GM18511 (cell line): ENCODE results near the gene ANGPTL2.

ENCODE experiments used
- ATAC-seq: cut with Tn5 transposase; IDR thresholded peaks from one replicate; pipeline ENCODE4 v1.9.1; 2021; ENCODE audit warnings: mild to moderate bottlenecking, moderate library complexity; ENCODE audit not compliant: unreplicated experiment

ANGPTL2 gene

GRCh38 chr9:127079446-127080140 is 42.8 kb downstream of the ANGPTL2 start:
- ATAC-seq = no peak

DNA sequence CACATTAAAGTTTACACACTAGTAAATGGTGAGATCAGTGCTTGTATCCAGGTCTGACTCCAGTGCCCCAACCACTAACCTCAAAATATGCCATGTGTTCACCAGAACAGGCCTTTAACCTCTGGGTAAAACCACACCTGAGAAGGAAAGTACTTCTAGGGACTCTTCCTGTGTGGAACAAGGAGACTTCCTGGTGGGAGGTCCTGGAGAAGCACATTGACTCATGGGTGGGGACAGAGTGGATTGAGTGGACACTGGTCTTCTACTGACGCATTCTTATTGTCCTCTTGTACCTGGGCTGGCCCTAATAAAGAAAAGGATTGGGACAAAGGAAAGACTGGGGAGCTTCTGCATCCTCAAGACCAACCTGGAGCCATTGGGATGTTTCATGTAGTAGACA is 43.4 kb downstream of the ANGPTL2 start:
- ATAC-seq = no peak

GRCh38 chr9:127078336-127078735 is 44.1 kb downstream of the ANGPTL2 start:
- no peak for ATAC-seq

DNA sequence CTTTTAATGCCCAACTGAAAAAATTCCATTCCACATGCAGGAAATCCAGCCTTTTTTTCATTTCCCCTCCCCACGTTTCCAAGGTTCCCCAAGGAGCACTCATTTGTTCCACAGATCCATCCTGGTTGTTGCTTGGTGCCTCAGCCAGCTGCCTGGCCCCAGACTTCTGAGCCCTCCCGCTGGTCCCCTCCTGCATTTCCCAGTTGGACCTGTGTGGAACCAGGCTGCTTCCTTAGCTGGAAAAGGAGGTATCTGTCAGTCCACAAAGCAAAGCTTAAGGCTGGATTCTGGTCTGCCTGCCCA is 44.8 kb downstream of the ANGPTL2 start:
- ATAC-seq = no peak

GRCh38 chr9:127076860-127077643 is 45.4 kb downstream of the ANGPTL2 start:
- no peak for ATAC-seq

- ATAC-seq = no peak
These were observed 46.6 kb downstream of the ANGPTL2 start for GRCh38 chr9:127075624-127076372.

- ATAC-seq = no peak
These were observed 47.6 kb downstream of the ANGPTL2 start for GRCh38 chr9:127074561-127075548.

DNA sequence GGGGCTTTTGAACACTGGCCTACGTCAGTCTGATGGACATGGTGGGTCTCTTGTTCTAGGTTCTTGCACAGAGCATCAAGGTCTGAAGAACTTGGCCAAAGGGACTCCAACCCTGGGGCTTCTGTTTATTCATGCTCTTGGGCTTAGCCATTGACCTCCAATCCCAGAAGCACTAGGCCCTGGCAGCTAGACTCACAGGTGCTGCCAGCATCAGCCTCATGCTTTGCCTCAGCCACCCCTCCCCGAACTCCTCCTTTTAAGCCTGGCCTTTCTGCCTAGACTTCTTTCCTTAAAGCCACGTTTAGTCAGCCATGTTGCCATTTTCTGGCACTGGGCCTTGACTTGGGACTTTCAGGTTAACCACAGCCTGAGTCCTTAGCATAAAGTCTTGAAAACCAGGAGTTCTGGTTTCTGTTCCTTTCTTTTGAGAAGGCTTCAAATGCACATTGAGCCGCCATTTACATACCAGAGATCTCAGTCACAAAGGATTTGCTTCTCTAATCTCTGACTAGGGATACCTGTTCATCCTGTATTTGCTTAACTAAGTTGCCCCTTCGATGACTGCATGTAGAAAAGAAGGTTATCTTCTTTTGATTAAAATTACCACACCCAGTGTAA is 54.7 kb downstream of the ANGPTL2 start:
- no peak for ATAC-seq

DNA sequence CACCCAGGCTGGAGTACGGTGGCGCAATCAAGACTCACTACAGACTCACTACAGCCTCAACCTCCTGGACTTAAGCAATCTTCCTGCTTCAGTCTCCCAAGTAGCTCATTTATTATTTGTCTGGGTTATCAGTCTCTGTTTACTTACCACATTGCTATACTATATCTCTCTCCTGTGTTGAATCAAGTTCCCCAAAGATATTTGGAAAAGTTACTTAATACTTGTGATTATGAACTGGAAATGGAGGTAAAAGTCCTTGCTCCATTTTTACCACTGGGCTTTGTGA is 55.6 kb downstream of the ANGPTL2 start:
- ATAC-seq = no peak

DNA sequence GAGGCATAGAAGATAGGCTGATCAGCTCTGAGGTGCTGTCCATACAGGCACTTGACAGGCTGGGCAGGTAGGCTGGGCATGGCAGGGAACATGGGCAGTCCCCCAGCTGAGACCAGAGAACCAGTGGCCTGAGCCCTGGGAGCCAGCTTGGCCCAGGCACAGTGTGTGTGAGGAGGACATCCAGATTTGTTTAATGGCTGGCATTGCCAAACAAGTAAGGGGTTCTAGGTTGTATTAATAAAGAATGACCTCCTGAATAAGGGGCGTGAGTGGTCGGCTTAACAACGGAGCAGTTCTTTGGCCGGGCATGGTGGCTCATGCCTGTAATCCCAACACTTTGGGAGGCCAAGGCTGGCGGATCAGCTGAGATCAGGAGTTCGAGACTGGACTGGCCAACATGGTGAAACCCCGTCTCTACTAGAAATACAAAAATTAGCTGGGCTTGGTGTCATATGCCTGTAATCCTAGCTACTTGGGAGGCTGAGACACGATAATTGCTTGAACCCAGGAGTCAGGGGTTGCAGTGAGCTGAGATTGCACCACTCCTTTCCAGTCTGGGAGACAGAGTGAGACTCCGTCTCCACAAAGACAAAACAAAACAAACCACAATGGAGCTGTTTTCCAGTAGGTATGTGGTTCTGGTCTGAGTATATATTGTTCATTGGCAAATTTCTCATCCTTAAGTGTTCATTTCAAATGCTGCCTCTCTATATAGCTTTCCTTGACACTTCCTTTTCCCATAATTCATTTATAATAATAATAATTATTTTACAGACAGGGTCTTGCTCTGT is 56.2 kb downstream of the ANGPTL2 start:
- ATAC-seq = no peak

- no peak for ATAC-seq
These were observed 56.8 kb downstream of the ANGPTL2 start for GRCh38 chr9:127065592-127065991.

GRCh38 chr9:127064335-127064734 is 58.1 kb downstream of the ANGPTL2 start:
- ATAC-seq = no peak

DNA sequence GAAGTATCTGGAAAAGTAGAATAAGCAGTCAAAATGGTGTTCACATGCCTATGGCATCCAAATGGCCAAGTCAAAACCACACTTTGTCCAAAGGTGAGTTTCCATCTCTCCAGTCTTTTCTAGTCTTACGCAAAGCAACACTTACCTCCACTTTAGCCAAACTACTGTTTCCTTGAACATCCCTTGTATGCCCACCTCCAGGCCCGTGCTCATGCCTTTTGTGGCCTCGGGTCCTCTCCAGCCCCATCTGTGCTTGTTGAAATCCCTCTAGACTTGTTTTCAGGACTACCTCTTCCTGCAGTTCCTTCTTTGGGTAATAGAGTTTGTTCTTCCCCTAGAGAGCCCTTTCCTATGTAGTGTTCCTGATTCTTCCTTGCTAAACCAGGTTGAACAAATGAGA is 61.0 kb downstream of the ANGPTL2 start:
- ATAC-seq = no peak

GRCh38 chr9:127059765-127060361 is 62.6 kb downstream of the ANGPTL2 start:
- no peak for ATAC-seq

DNA sequence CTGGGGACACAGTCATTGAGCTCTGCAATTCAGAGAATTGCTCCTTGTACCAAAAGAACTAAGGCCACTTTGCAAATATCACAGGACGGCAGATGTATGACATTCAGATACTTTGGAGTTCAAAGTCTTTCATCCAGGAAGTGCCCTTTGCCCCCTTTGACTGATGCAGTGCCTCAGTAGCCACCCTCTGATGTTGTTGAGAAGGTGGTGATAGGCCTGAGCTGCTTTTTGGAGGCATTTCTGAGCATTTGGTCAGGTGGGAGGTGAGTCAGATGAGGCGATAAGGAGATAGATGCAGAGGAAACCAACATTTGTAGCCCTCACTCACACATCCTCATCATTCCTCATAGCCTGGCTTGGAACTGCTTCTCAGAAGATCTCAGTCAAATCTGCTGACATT is 63.4 kb downstream of the ANGPTL2 start:
- no peak for ATAC-seq

DNA sequence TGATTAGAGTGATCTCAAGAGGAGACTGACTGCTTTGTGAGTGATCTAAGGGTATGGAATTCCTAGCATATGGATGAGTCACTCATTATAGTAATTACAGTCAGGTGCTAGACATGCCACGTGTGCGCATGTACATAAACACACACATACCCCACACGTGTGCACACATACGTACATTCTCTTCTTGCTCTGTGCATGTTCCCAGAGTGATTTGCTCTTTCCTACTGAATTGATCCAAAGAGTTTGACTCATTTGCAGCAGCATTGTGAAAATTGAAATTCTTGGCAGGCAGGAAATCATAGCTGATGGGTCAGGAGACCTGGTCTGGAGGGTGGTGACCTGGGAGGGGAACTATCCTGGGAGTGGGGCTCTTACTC is 63.8 kb downstream of the ANGPTL2 start:
- ATAC-seq = no peak

DNA sequence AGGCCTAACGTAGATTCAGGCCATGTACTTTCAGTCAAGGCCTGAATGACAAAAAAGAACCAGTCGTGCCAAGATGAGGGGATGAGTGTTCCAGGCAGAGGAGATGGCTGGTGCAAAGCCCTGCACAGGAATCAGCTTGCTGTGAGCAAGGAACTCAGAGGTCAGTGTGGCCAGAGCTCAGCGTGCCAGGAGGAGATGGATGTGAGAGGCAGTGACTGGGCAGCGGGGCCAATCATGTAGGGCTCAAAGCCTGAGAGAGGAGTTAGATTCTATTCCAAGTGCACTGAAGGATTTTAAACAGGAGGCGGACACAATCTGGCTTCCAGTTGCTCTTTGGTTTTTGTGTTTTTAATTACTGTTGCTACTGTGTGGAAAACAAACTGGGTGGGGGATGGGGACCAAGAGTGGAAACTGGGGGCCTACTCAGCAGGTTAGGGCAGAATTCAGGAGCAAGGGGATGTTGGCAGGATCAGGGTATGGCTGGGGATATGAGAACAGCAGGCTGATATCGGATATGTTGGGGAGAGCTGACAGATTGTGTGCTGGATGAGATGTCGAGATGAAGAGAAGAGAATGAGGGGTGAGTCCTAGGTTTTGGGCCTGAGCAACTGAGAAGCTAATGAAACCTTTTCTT is 64.3 kb downstream of the ANGPTL2 start:
- ATAC-seq = no peak

DNA sequence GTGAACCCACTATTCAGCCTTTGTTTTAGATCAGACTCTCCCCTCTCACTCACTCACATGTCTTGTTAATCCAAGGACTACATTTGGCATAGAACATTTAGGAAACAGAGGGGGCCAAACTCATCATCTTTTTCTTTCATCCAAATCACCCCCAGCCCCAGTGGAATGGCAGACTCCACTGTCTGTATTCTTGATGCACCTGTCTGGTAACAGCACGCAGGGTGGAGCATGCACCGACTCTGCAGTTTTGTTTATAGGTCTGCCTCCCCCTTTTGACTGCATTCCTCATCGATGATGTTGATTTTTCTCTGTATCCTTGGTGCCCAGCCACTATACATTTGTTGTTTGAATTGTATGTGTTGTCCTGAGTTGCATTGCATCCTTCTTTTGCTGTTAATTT is 66.0 kb downstream of the ANGPTL2 start:
- no peak for ATAC-seq
